Nephron (organoid): ENCODE data around the gene IGF1R.

Source experiments
- H3K27ac Mint-ChIP-seq, 3 experiments: 2 replicates each; pipeline ENCODE4 v1.8.0; 2020; ENCODE audit warnings: mixed read lengths in 3 of 3, mild to moderate bottlenecking in 2 of 3, moderate library complexity in 1 of 3
- H3K27me3 Mint-ChIP-seq: 2 replicates; pipeline ENCODE4 v1.8.0; 2021; ENCODE audit warnings: low read depth, mild to moderate bottlenecking, moderate library complexity, mixed read lengths
- H3K36me3 Mint-ChIP-seq: 2 replicates; pipeline ENCODE4 v1.8.0; 2020; ENCODE audit warnings: low read depth, mixed read lengths
- H3K4me1 Mint-ChIP-seq: 2 replicates; pipeline ENCODE4 v1.8.0; 2020; ENCODE audit warnings: mixed read lengths
- H3K4me3 Mint-ChIP-seq, 3 experiments: 2 replicates each; pipeline ENCODE4 v1.8.0; 2020; ENCODE audit warnings: mild to moderate bottlenecking in 3 of 3, mixed read lengths in 3 of 3, moderate library complexity in 2 of 3
- H3K9me3 Mint-ChIP-seq: 2 replicates; pipeline ENCODE4 v1.8.0; 2020; ENCODE audit warnings: mixed read lengths
- CTCF ChIP-seq, 3 experiments: fragments of 200-600 bp; sonication (generic); IDR thresholded peaks; one replicate each; pipeline ENCODE4 v1.5.0; 2021; ENCODE audit warnings: antibody characterized with exemption in 3 of 3; ENCODE audit not compliant: unreplicated experiment in 3 of 3

Gene IGF1R

GRCh38 chr15:98779463-98780071 lies 131.2 kb downstream of the IGF1R start:
- Mint-ChIP-seq H3K4me1 (peaks cover 39% of the 10 kb centered on the region), H3K4me3 (no peak overlapping the region), H3K36me3 (no peaks in the 10 kb centered on the region), H3K9me3 (no peaks in the 10 kb centered on the region), H3K27ac (peak overlapping the region in 2 of 3 experiments; percentile 56 to 68), H3K27me3 (no peaks in the 10 kb centered on the region)
- peak; percentile 77 to 83 (median 82) for TF ChIP-seq CTCF (IDR thresholded peaks at IDR 0.05; ENCODE audit: unreplicated experiment in 3 of 3)

GRCh38 chr15:98781838-98782237 lies 133.5 kb downstream of the IGF1R start:
- H3K4me3 Mint-ChIP-seq = no peak overlapping the region
- no peaks in the 10 kb centered on the region for H3K27me3 Mint-ChIP-seq
- no peaks in the 10 kb centered on the region for H3K36me3 Mint-ChIP-seq
- peaks cover 49% of the 10 kb centered on the region for H3K4me1 Mint-ChIP-seq
- no peaks in the 10 kb centered on the region for H3K9me3 Mint-ChIP-seq
- H3K27ac Mint-ChIP-seq = no peak overlapping the region
- TF ChIP-seq CTCF (IDR thresholded peaks at IDR 0.05; ENCODE audit: unreplicated experiment in 3 of 3) = no peak

GRCh38 chr15:98782801-98783200 lies 134.5 kb downstream of the IGF1R start:
- no peak overlapping the region for H3K4me3 Mint-ChIP-seq
- H3K27ac Mint-ChIP-seq = no peak overlapping the region
- H3K9me3 Mint-ChIP-seq = no peaks in the 10 kb centered on the region
- no peaks in the 10 kb centered on the region for H3K36me3 Mint-ChIP-seq
- H3K27me3 Mint-ChIP-seq = no peaks in the 10 kb centered on the region
- no peak for TF ChIP-seq CTCF (IDR thresholded peaks at IDR 0.05; ENCODE audit: unreplicated experiment in 3 of 3)
- peaks cover 48% of the 10 kb centered on the region for H3K4me1 Mint-ChIP-seq

GRCh38 chr15:98785431-98785806 lies 137.1 kb downstream of the IGF1R start:
- Mint-ChIP-seq H3K4me1 (peaks cover 59% of the 10 kb centered on the region), H3K4me3 (peak overlapping the region in 2 of 3 experiments; percentile 13 to 22), H3K27me3 (no peaks in the 10 kb centered on the region), H3K9me3 (no peaks in the 10 kb centered on the region), H3K36me3 (no peaks in the 10 kb centered on the region), H3K27ac (peak overlapping the region; percentile 44 to 98 (median 92))
- TF ChIP-seq CTCF (IDR thresholded peaks at IDR 0.05; ENCODE audit: unreplicated experiment in 3 of 3) = no peak

GRCh38 chr15:98785807-98786621 lies 137.7 kb downstream of the IGF1R start:
- peaks cover 65% of the 10 kb centered on the region for H3K4me1 Mint-ChIP-seq
- no peak for TF ChIP-seq CTCF (IDR thresholded peaks at IDR 0.05; ENCODE audit: unreplicated experiment in 3 of 3)
- H3K36me3 Mint-ChIP-seq = no peaks in the 10 kb centered on the region
- H3K27ac Mint-ChIP-seq = peak overlapping the region; percentile 44 to 98 (median 92)
- no peaks in the 10 kb centered on the region for H3K9me3 Mint-ChIP-seq
- H3K4me3 Mint-ChIP-seq = peak overlapping the region in 2 of 3 experiments; percentile 13 to 22
- no peaks in the 10 kb centered on the region for H3K27me3 Mint-ChIP-seq
